Renal cortex interstitium (tissue), 11 donors: ENCODE measurements around the gene SLC16A6. TPM values are rescaled to one million over a fixed set of nuclear protein-coding genes. Genes with fewer than 3 reads are reported as not detected.
"Not testable (repeated sequence)": the region's sequence is repeated elsewhere in the genome, so short reads cannot be mapped to it uniquely, and the experiment has no call there.

Source experiments
- DNase-seq, 11 donors: peaks; one replicate each; pipeline ENCODE4 v3.0.0-alpha.2; 2013; ENCODE audit warnings: low read depth in 9 of 11, low spot score in 4 of 11; ENCODE audit errors: extremely low read depth in 1 of 11
- polyA plus RNA-seq, 3 donors: library from polyadenylated mRNA; unstranded; fragments of 120-200 nt; gene quantifications; one replicate each; pipeline ENCODE4 v1.2.1, GENCODE V29; 2013; ENCODE audit not compliant: insufficient read length in 3 of 3

The SLC16A6 gene
- polyA plus RNA-seq, 3 donors: 0.73 to 1.6 (median 0.83) TPM

- DNase-seq: peak in 5 of 11 donors; percentile 22 to 43 (median 37)
Observed at GRCh38 chr17:68258890-68259647, 31.9 kb downstream of the SLC16A6 start.

- no peak for DNase-seq
Observed at GRCh38 chr17:68257934-68258333, 33.0 kb downstream of the SLC16A6 start.

- not testable (repeated sequence) for DNase-seq
Observed at GRCh38 chr17:68256701-68257100, 34.2 kb downstream of the SLC16A6 start.

- no peak for DNase-seq
Observed at GRCh38 chr17:68255731-68256538, 35.0 kb downstream of the SLC16A6 start.

- DNase-seq: no peak
Observed at GRCh38 chr17:68255151-68255550, 35.8 kb downstream of the SLC16A6 start.

GRCh38 chr17:68253426-68253825, 37.5 kb downstream of the SLC16A6 start:
- not testable (repeated sequence) for DNase-seq

- no peak for DNase-seq
Observed at GRCh38 chr17:68249354-68249765, 41.6 kb downstream of the SLC16A6 start.

GRCh38 chr17:68248891-68249290, 42.0 kb downstream of the SLC16A6 start:
- DNase-seq: no peak

- peak in 1 of 11 donors; percentile 35 for DNase-seq
Observed at GRCh38 chr17:68248199-68248825, 42.6 kb downstream of the SLC16A6 start.

- peak; percentile 85 to 94 (median 92) for DNase-seq
Observed at GRCh38 chr17:68247445-68248198, 43.3 kb downstream of the SLC16A6 start, which contains the start of gene AMZ2. TSS of gene AMZ2 (plus strand) at chr17:68248043. CDS start at chr17:68250188, 2,145 bp downstream.

GRCh38 chr17:68246271-68247028, 44.5 kb downstream of the SLC16A6 start:
- DNase-seq: no peak

GRCh38 chr17:68239632-68240366, 51.1 kb downstream of the SLC16A6 start:
- no peak for DNase-seq

- no peak for DNase-seq
Observed at GRCh38 chr17:68238871-68239253, 52.1 kb downstream of the SLC16A6 start.

- DNase-seq: no peak
Observed at GRCh38 chr17:68238164-68238870, 52.6 kb downstream of the SLC16A6 start.

GRCh38 chr17:68237369-68238163, 53.4 kb downstream of the SLC16A6 start:
- DNase-seq: not testable (repeated sequence)

- DNase-seq: not testable (repeated sequence)
Observed at GRCh38 chr17:68235336-68235791, 55.6 kb downstream of the SLC16A6 start.
